ENCODE data around the gene CD300LB.
"Not testable (repeated sequence)": the region's sequence is repeated elsewhere in the genome, so short reads cannot be mapped to it uniquely, and the experiment has no call there.

CD300LB gene

GRCh38 chr17:74524653-74525464 lies 6.4 kb downstream of the CD300LB start:
- FAIRE-seq, result no peak

- no peak for FAIRE-seq
These were observed 8.0 kb downstream of the CD300LB start for GRCh38 chr17:74523308-74523707.

- no peak for FAIRE-seq
These were observed 8.7 kb downstream of the CD300LB start for GRCh38 chr17:74522381-74523105.

- FAIRE-seq, result no peak
These were observed 9.5 kb downstream of the CD300LB start for GRCh38 chr17:74521701-74522201.

- FAIRE-seq, result no peak
These were observed 10.3 kb downstream of the CD300LB start for GRCh38 chr17:74520790-74521480.

- no peak for FAIRE-seq
These were observed 11.2 kb downstream of the CD300LB start for GRCh38 chr17:74520016-74520434.

GRCh38 chr17:74518413-74518981 lies 12.8 kb downstream of the CD300LB start:
- FAIRE-seq, result not testable (repeated sequence)

GRCh38 chr17:74516561-74517328 lies 14.5 kb downstream of the CD300LB start:
- FAIRE-seq, result no peak

- no peak for FAIRE-seq
These were observed 15.3 kb downstream of the CD300LB start for GRCh38 chr17:74515941-74516340.

GRCh38 chr17:74514632-74515334 lies 16.5 kb downstream of the CD300LB start:
- FAIRE-seq, result no peak

GRCh38 chr17:74513987-74514631 lies 17.2 kb downstream of the CD300LB start:
- FAIRE-seq, result no peak

GRCh38 chr17:74512624-74513091 lies 18.6 kb downstream of the CD300LB start:
- FAIRE-seq, result no peak

GRCh38 chr17:74512036-74512435 lies 19.2 kb downstream of the CD300LB start:
- FAIRE-seq, result no peak

- FAIRE-seq, result no peak
These were observed 23.1 kb downstream of the CD300LB start for GRCh38 chr17:74508156-74508555.

GRCh38 chr17:74503949-74504348 lies 27.3 kb downstream of the CD300LB start:
- not testable (repeated sequence) for FAIRE-seq

- FAIRE-seq, result no peak
These were observed 28.4 kb downstream of the CD300LB start for GRCh38 chr17:74502861-74503260.

GRCh38 chr17:74499992-74500391 lies 31.3 kb downstream of the CD300LB start:
- FAIRE-seq, result no peak

GRCh38 chr17:74497471-74497870 lies 33.8 kb downstream of the CD300LB start:
- no peak for FAIRE-seq

- peak; percentile 83 for FAIRE-seq
These were observed 37.9 kb downstream of the CD300LB start for GRCh38 chr17:74493331-74493833.

GRCh38 chr17:74491626-74492025 lies 39.6 kb downstream of the CD300LB start:
- no peak for FAIRE-seq

- FAIRE-seq, result no peak
These were observed 40.6 kb downstream of the CD300LB start for GRCh38 chr17:74490716-74491115.

Measured in islet of Langerhans (tissue), 1 donor.